Nephron progenitor cell (in vitro differentiated cells): ENCODE measurements around the gene CDKAL1.
"Not testable (repeated sequence)": the region's sequence is repeated elsewhere in the genome, so short reads cannot be mapped to it uniquely, and the experiment has no call there.

Experiments
- DNase-seq: peaks from one replicate; pipeline ENCODE4 v3.0.0; 2021
- H3K27ac Mint-ChIP-seq: 2 replicates; pipeline ENCODE4 v1.8.0; 2021; ENCODE audit warnings: mild to moderate bottlenecking, moderate library complexity, mixed read lengths
- H3K27me3 Mint-ChIP-seq: 2 replicates; pipeline ENCODE4 v1.8.0; 2021; ENCODE audit warnings: mild to moderate bottlenecking, low read depth, mixed read lengths; ENCODE audit not compliant: poor library complexity
- H3K36me3 Mint-ChIP-seq: 2 replicates; pipeline ENCODE4 v1.8.0; 2021; ENCODE audit warnings: low read depth, mixed read lengths
- H3K4me1 Mint-ChIP-seq: 2 replicates; pipeline ENCODE4 v1.8.0; 2021; ENCODE audit warnings: mixed read lengths
- H3K4me3 Mint-ChIP-seq: 2 replicates; pipeline ENCODE4 v1.8.0; 2021; ENCODE audit warnings: mild to moderate bottlenecking, moderate library complexity, mixed read lengths
- H3K9me3 Mint-ChIP-seq: 2 replicates; pipeline ENCODE4 v1.8.0; 2021; ENCODE audit warnings: mild to moderate bottlenecking, moderate library complexity, mixed read lengths
- TF ChIP-seq, protein P1 (sequence below): fragments of 200-600 bp; sonication (generic); IDR thresholded peaks from 2 replicates; pipeline ENCODE4 v1.5.0; 2021; ENCODE audit warnings: antibody characterized with exemption

The CDKAL1 gene

DNA sequence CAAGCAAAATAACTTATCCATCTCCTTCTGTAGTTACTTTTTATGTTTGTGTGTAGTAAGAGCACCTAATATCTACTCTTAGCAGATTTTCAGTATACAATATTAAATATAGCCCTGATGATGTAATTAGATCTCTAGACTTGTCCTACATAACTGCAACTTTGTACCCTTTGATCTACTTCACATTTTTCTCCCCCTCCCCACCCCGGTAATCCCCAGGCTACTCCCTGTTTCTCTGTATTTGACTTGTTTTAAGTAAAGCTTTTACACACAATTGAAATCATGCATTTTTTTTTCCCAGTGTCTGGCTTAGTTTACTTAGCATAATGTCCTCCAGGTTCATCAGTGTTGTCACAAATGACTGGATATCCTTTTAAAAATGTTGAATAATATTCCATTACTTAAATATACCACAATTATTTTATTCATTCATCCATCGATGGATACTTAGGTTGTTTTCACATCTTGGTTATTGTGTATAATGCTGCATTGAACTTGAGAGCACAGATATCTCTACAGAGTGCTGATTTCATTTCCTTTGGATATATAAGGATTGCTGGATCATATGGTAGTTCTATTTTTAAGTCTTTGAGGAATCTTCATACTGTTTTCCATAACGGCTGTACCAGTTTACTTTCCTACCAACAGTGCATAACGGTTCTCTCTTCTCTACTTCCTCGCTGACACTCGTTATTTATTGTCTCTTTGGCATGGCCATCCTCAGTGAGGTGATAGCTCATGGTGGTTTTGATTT, 212.7 kb downstream of the CDKAL1 start:
- no peak overlapping the region for H3K4me3 Mint-ChIP-seq
- peaks cover 3% of the 10 kb centered on the region for H3K27me3 Mint-ChIP-seq
- H3K4me1 Mint-ChIP-seq = no peaks in the 10 kb centered on the region
- TF ChIP-seq, protein P1, sequence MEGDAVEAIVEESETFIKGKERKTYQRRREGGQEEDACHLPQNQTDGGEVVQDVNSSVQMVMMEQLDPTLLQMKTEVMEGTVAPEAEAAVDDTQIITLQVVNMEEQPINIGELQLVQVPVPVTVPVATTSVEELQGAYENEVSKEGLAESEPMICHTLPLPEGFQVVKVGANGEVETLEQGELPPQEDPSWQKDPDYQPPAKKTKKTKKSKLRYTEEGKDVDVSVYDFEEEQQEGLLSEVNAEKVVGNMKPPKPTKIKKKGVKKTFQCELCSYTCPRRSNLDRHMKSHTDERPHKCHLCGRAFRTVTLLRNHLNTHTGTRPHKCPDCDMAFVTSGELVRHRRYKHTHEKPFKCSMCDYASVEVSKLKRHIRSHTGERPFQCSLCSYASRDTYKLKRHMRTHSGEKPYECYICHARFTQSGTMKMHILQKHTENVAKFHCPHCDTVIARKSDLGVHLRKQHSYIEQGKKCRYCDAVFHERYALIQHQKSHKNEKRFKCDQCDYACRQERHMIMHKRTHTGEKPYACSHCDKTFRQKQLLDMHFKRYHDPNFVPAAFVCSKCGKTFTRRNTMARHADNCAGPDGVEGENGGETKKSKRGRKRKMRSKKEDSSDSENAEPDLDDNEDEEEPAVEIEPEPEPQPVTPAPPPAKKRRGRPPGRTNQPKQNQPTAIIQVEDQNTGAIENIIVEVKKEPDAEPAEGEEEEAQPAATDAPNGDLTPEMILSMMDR = no peak
- H3K36me3 Mint-ChIP-seq = peaks cover 22% of the 10 kb centered on the region
- DNase-seq = no peak
- peaks cover 26% of the 10 kb centered on the region for H3K9me3 Mint-ChIP-seq
- no peak overlapping the region for H3K27ac Mint-ChIP-seq

DNA sequence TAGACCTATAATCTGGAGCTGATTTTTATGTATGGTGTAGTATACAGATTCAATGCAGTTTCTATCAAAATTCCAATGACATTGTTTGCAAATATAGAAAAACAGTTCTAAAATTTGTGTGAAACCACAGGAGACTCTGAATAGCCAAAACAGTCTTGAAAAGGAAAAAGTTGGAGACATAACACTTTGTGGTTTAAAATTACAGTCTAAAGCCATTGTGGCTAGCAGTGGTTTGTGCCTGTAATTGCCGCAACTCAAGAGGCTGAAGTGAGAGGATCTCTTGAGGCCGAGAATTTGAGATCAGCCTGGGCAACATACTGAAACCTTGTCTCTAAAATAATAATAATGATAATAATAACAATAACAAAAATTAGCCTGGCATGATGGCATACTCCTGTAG, 213.7 kb downstream of the CDKAL1 start:
- Mint-ChIP-seq H3K27me3 (peaks cover 3% of the 10 kb centered on the region), H3K36me3 (peaks cover 20% of the 10 kb centered on the region), H3K9me3 (peaks cover 23% of the 10 kb centered on the region), H3K4me1 (no peaks in the 10 kb centered on the region), H3K27ac (no peak overlapping the region), H3K4me3 (no peak overlapping the region)
- TF ChIP-seq, protein P1 = no peak
- no peak for DNase-seq

DNA sequence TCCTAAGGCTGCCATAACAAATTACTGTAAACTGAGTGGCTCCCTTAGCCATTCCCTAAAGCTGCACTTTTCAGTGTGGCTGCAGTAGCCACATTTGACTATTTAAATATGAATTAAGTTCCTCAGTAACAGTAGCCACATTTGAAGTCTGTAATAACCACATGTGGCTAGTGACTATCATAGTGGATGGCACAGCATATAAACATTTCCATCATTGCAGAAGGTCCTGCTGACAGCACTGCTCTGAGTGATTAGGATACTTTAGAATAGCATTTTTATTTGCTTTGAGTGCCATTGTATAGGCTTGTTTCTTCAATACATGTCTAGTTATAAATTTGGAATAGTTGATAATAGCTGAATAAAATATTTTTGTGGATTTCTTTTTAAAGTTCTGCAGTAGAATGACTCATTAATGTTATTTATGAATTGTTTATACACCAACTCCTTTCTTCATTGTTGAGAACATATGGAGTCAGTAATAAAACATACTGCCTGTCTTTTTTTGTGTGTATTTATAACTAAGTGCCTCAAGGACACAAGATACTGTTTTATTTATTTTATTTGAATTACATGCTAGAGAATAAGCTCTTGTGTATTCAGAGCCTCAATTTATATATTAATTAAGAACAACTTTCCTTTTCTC, 217.2 kb downstream of the CDKAL1 start:
- H3K9me3 Mint-ChIP-seq = peaks cover 38% of the 10 kb centered on the region
- no peak for DNase-seq
- H3K36me3 Mint-ChIP-seq = peaks cover 37% of the 10 kb centered on the region
- no peak overlapping the region for H3K4me3 Mint-ChIP-seq
- H3K27me3 Mint-ChIP-seq = peaks cover 3% of the 10 kb centered on the region
- TF ChIP-seq, protein P1 = no peak
- H3K4me1 Mint-ChIP-seq = no peaks in the 10 kb centered on the region
- no peak overlapping the region for H3K27ac Mint-ChIP-seq

DNA sequence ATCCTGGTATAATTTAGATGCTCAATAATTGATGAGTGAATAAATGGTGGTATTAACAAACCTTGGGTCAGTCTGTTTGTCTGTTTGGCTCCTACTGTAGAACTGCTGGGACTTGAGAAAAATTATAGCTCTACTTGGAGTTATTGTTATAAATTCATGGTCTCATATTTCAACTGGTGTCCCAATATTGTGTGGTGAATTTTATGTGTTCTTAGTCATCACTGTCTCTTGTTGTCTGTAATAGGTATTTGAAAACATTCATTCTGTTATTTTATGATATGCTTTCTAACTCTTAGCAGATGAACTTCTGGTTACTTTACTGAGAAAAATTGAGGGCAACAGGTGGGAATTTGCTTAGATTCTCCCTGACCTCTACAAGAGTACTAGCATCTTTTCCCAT, 221.4 kb downstream of the CDKAL1 start:
- TF ChIP-seq, protein P1 = no peak
- H3K27me3 Mint-ChIP-seq = no peaks in the 10 kb centered on the region
- H3K4me3 Mint-ChIP-seq = no peak overlapping the region
- peaks cover 15% of the 10 kb centered on the region for H3K9me3 Mint-ChIP-seq
- H3K4me1 Mint-ChIP-seq = no peaks in the 10 kb centered on the region
- DNase-seq = no peak
- no peak overlapping the region for H3K27ac Mint-ChIP-seq
- H3K36me3 Mint-ChIP-seq = peaks cover 18% of the 10 kb centered on the region

DNA sequence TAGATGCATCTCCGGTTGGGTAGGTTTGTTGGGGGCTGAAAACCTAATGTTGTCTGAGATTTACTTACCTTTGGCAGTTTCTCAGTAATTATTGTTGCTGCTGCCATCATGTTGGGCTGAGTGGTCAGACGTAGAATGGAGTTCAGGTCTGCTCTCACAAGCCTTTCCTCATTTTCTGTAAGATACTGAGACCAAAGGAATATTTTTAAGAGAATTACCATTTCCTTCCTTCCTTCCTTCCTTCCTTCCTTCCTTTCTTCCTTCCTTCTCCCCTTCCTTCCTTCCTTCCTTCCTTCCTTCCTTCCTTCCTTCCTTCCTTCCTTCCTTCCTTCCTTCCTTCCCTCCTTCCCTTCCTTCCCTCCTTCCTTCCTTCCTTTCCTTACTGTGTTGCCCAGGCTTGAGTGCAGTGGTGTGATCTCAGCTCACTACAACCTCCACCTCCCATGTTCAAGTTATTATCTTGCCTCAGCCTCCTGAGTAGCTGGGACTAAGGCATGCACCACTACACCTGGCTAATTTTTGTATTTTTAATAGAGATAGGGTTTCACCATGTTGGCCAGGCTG, 222.4 kb downstream of the CDKAL1 start:
- not testable (repeated sequence) for H3K27me3 Mint-ChIP-seq, H3K27ac Mint-ChIP-seq, DNase-seq, H3K4me1 Mint-ChIP-seq, H3K4me3 Mint-ChIP-seq
- H3K36me3 Mint-ChIP-seq = peaks cover 18% of the 10 kb centered on the region
- peaks cover 15% of the 10 kb centered on the region for H3K9me3 Mint-ChIP-seq

DNA sequence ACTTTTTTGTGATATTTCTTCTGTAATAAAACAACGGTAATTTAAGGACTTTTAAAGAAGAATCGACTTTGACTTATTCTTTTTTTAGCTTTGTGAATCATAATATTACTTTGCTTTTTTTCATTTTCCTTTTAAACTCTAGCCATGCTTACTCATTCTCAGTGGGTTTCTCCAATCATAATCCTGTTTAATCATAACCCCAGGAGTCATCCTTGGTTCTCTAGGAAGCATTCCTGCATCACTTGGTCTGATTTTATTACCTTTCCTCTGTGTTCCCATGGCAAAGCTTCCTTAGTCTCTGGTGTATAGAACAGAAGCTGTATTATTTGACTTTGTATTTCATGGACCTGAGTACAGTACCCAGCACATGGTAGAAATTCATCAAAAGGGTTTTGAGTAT, 223.5 kb downstream of the CDKAL1 start:
- Mint-ChIP-seq H3K36me3 (peaks cover 18% of the 10 kb centered on the region), H3K27me3 (no peaks in the 10 kb centered on the region), H3K9me3 (peaks cover 15% of the 10 kb centered on the region), H3K4me1 (no peaks in the 10 kb centered on the region), H3K27ac (no peak overlapping the region), H3K4me3 (no peak overlapping the region)
- DNase-seq = no peak
- TF ChIP-seq, protein P1 = no peak
